GM11168 (cell line): ENCODE measurements around the gene INO80B.
"Not testable (repeated sequence)": the region's sequence is repeated elsewhere in the genome, so short reads cannot be mapped to it uniquely, and the experiment has no call there.

Experiments
- in situ Hi-C: fragments of 300-500 bp; cut with MboI; formaldehyde crosslinking; loops from one replicate; pipeline ENCODE4 v1.12.0; 2022; ENCODE audit warnings: low sequenced_read_pairs; ENCODE audit not compliant: unreplicated experiment

The INO80B gene

DNA sequence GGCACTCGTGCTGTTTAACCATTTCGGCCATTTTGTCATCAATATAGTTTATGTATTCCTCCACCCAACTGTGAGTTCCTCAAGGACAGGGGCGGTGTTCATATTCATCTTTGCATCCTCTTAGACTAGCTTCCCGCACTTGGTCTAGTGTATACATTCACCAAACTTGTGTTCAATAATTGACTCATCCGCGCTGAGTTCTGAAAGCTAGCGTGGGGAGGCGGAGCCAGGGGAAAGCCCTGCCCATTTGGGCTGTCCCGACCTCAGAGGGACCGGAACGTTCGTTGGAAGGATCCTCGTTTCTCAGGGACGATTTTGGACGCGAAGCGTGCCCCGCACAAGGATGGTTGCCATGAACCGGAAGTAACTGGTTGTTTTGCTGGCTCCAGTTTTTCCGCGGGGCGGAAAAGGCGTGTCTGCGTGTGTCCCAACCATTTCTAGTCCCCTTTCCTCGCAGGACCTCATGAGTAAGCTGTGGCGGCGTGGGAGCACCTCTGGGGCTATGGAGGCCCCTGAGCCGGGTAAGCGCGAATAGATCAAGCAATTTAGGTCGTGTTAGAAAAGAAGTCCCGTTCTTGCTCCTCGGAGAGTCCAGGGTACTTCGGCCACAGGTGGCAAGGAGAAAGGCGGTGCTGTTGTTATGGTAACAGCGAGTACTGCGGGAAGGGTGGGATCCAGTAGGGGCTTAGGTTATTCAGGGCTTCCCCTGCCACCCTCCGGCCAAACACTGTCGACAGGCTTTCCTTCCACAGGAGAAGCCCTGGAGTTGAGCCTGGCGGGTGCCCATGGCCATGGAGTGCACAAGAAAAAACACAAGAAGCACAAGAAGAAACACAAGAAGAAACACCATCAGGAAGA, at the start of gene INO80B:
TSS of gene INO80B (plus strand) at position 434 of the 858 bp plus-strand sequence. CDS start at position 464, 30 bp downstream.
- in situ Hi-C loops, result no loop called here

DNA sequence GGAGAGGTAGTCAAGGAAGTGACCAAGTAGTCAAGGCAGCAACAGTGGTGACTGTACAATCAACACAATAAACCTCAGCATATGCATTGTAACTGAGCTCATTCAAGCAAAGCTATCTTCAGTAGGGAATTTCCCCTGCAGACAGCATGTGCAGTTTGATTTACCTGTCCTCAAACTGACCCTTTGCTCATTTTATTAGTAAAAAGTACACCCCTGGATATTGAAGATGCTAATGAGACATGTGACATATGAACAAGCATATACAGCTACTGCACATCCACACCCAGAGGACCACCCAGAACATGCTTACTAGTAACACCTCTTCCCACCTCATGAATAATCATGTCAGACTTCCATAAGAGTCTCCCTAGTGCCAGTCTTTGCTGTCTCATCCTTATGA, 48.9 kb upstream of the INO80B start:
- in situ Hi-C loops, result no loop called here

DNA sequence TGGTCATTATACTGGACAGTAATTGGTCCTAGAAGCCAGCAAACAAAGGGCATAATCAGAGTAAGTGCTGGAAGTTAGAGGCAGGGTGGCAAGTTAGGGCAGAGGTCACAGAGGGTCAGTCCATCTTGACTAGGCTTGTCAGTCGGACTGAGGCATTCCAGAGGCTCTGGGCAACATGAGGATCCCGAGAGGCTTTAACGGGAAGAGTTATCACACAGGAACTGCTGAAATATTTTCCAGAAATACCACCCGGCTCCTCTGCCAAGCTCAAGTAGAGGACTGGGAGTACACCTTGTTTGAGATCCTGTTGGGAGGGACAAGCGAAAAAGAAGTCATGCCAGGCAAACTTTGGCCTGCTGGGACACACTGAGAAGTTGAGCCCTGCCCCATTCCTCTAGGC, 47.2 kb upstream of the INO80B start:
- in situ Hi-C loops, result no loop called here

DNA sequence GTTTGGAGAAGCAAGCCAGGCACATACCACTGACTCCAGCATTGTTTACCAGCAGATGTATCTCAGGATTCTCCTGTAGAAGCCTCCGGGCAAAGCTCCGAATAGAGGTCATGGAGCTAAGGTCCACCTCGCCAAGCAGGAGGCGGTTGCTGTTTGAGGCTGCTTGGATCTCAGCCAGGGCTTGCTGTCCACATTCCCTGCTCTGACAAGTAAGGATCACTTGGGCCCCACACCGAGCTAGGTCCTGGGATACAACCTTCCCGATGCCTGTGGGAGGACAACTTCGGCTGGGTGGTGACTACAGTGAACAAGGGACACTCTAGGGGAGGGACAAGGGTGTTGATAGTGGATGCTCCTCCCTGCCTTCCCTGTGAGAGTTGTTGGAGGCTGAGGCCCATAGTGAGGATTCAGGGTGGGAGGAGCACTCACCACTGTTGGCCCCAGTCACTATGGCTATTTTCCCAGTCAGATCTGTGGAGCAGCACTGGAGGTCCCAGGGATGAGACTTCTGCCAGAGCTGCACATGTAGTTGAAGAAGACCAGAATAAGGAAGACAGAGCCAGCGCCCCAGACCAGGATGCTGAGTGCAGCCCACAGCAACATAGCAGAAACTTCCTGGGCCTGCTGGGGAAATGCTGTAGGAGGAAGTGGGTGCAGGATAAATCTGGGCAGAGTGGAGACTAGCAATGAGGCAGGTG, 41.7 kb upstream of the INO80B start:
- in situ Hi-C loops, result no loop called here

DNA sequence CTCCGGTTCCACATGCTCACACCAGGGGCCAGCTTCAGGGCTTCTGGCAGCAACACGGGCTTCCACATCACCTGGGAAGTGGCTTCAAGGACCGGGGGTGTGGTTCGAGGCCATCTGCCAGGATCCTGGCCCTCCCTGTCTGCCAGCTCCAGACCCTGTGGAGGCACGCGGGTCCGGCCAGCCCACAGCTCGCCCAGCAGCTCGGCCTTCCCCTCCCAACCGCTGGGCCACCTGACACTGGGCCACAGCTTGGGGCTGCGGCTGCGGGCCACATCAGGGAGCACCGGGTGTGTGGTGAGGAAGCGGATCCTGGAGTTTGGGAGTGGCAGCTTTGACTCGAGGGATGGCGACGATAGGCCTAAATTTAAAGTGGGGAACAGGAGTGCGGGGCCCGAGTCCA, 40.4 kb upstream of the INO80B start:
- in situ Hi-C loops, result no loop called here

GRCh38 chr2:74414881-74415761, 39.8 kb upstream of the INO80B start:
- in situ Hi-C loops, result no loop called here

DNA sequence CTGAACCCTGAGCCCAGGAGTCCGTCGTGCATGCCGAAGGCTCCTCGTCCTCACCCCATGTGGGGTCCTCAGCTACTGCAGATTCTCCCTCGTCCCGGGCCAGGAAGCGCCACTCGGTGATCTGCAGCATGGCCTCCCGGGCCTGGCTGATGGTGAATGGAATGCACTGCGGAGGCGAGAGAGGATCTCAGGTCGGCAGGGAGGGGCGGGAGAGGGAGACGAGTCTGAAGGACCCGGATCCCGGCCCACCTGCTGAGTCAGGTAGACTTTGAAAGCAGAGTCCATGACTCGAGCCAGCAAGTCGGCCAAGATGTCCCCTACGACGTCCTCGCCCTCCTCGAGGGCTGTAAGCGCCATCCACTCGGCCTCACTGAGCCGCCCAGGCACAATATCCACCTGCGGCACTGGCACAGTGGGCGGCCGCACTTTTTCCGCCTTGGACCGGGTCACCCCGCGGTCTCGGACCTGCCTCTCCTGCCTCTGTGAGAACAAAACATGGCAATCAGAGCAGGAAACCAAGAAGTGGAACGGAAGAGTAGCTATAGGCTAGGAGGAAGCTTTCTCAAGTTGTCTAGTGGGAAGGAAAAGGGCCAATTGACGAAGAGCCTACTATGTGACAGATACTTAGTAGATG, 39.0 kb upstream of the INO80B start:
- in situ Hi-C loops, result no loop called here

DNA sequence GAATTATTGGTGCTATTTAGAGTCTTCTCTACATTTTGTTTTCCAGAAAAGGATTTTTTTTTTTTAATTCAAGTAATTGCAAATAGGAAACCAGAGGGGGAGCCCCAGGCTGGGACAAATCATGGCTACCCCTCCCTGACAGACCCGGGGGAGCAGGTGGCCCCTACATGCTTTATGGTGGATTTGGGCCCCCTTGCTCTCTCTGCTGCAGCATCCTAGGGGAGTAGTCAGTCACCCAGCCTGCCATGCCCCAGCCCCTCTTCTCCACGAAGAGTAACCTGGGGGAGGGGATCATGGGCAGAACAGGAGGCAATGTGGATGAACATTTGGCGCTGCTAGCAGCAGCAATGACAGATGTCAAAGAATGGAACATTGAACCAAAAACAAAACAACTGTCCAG, 38.1 kb upstream of the INO80B start:
- in situ Hi-C loops, result no loop called here

DNA sequence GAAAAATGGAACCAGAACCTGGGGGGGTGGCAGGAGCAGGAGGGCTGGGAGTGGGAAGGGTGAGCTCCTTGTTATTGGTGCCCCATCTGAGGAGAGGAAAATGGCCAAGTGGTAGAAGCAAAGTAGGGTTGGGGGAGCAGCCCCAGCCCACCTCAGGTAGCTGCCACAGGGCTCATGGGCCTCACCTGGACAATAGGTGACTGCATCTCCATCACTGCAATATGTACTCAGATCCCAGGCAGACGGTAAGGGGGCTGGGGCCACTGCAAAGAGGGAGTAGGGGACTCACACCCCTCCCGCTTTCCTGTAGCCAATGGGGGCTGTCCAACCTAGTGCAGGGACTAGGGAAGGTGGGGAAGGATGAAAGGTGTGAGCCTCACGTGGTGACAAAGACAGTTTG, 37.7 kb upstream of the INO80B start:
- in situ Hi-C loops, result no loop called here

GRCh38 chr2:74417763-74418162, 37.1 kb upstream of the INO80B start:
- in situ Hi-C loops, result no loop called here

DNA sequence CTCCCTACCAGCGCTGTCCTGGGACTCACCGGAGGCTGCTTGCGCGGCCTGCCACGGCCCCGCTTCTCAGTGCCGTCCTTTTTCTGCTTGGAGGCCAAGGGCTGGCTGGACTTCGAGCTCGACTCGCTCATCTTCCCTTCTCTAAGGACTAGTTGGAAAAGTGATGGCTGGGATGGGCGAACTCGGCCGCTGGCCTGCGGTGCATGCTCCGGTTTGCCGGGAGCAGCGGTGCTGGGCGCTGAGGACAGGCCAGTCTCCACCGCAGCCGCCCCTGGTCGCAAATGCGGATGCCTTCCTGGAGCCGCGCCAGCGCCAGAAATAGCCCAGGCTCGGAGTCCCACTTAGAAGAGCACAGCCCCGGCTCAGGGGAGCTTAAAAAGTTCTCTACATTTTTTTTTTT, 36.6 kb upstream of the INO80B start:
- in situ Hi-C loops, result no loop called here

DNA sequence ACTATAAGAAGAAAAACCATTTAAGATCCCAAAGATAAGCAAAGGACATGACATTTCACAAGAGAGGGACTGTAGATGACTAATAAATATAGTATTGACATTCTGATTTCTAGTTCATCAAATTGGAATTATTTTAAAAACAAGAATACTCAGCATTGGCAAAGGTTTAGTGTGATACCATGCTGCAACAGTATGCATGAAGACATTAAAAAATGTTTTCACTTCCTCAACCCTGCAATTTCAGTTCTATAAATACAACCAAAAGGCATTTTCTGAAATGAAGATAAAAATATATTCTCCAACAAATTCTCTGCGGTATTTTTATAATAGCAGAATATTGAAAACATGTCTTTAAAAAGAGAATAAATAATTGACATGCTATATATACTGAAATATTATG, 35.5 kb upstream of the INO80B start:
- in situ Hi-C loops, result no loop called here

DNA sequence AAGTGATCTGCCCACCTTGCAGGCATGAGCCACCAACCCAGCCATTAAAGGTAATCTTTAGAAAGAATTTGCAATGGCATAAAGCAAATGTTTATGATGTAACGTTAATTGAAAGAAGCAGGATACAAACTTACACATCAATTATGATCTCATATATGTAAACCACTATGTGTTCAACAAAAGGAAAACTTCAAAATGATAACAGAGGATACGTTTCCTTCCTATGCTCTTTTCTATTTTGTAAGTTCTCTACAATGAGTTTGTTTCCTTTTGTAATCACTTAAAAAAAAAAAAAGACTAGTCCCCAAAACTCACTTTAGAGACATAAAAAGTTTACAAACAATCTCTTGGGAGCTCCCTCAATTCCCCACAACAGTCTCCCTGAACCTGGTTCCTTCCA, 34.9 kb upstream of the INO80B start:
- in situ Hi-C loops, result no loop called here

- in situ Hi-C loops, result not testable (repeated sequence)
Measured at GRCh38 chr2:74420443-74421103, 34.3 kb upstream of the INO80B start.

GRCh38 chr2:74421221-74421870, 33.5 kb upstream of the INO80B start, which contains the start of the genes C2orf81 and WDR54:
TSS of gene C2orf81 (minus strand) at chr2:74421619. CDS start at chr2:74421560, 59 bp downstream.
TSS of gene WDR54 (plus strand) at chr2:74421730. CDS start at chr2:74422154, 424 bp downstream.
- in situ Hi-C loops, result no loop called here

GRCh38 chr2:74423231-74424095, 31.4 kb upstream of the INO80B start:
- in situ Hi-C loops, result no loop called here

- in situ Hi-C loops, result no loop called here
Measured at GRCh38 chr2:74424139-74424992, 30.5 kb upstream of the INO80B start.
